LNCaP clone FGC (cell line): Measurements from ENCODE around the gene PCYT2.

Experiments used
- DNase-seq: peaks from one replicate; pipeline ENCODE4 v3.0.0-alpha.2; 2011; ENCODE audit warnings: low read depth
- H3K4me3 ChIP-seq: 2 replicates; pipeline ENCODE4 v1.5.1; 2011; ENCODE audit warnings: mild to moderate bottlenecking, low read depth, low read length, control low read depth
- TF ChIP-seq, protein P1 (sequence below): IDR thresholded peaks from 2 replicates; pipeline ENCODE4 v1.5.1; 2012; ENCODE audit warnings: mild to moderate bottlenecking; ENCODE audit not compliant: control insufficient read depth, insufficient read depth; ENCODE audit errors: extremely low read depth

PCYT2 gene

GRCh38 chr17:81859906-81860755 is 51.1 kb downstream of the PCYT2 start, which contains the start of gene P4HB:
TSS of gene P4HB (minus strand) at chr17:81860535. CDS start at chr17:81860471, 64 bp downstream.
- H3K4me3 ChIP-seq = peak within 1 kb of the TSS; percentile 98
- TF ChIP-seq, protein P1, sequence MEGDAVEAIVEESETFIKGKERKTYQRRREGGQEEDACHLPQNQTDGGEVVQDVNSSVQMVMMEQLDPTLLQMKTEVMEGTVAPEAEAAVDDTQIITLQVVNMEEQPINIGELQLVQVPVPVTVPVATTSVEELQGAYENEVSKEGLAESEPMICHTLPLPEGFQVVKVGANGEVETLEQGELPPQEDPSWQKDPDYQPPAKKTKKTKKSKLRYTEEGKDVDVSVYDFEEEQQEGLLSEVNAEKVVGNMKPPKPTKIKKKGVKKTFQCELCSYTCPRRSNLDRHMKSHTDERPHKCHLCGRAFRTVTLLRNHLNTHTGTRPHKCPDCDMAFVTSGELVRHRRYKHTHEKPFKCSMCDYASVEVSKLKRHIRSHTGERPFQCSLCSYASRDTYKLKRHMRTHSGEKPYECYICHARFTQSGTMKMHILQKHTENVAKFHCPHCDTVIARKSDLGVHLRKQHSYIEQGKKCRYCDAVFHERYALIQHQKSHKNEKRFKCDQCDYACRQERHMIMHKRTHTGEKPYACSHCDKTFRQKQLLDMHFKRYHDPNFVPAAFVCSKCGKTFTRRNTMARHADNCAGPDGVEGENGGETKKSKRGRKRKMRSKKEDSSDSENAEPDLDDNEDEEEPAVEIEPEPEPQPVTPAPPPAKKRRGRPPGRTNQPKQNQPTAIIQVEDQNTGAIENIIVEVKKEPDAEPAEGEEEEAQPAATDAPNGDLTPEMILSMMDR = no peak
- DNase-seq = no peak

- TF ChIP-seq, protein P1 = no peak
- DNase-seq = no peak
- peak overlapping the region; percentile 91 for H3K4me3 ChIP-seq
Measured at GRCh38 chr17:81858967-81859905, 52.0 kb downstream of the PCYT2 start.

DNA sequence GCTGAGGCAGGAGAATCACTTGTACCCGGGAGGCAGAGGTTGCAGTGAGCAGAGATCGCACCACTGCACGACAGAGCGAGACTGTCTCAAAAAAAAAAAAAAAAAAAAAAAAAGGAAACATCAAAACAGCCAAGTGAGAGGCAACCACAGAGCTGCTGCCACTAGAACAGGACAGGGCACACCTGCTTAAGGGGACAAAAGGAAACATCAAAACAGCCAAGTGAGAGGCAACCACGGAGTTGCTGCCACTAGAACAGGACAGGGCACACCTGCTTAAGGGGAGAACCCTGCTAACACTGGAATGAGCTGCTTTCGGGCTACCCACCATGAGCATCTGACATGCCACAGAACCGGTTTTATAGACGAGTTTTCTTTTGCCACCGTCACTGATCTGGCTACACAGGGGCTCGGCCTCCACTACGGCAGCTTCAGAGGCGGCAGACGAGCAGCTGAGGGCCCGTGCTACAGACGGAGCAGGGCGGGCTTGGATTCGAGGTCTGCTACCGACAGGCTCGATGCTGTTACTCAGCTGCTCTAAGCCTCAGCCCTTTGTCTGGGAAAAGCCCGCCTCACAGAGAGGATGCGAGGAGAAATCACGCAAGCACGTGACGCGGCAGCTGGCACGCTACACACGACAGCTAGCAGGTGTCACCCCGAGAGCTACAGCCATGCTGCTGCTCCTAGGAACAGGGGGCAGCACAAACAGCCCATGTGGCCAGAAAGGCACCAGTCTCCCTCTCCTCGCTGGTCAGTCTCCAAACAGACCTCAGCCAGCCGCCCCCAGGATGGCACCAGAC is 52.8 kb downstream of the PCYT2 start:
- DNase-seq = no peak
- TF ChIP-seq, protein P1 = no peak
- peak overlapping the region; percentile 91 for H3K4me3 ChIP-seq

DNA sequence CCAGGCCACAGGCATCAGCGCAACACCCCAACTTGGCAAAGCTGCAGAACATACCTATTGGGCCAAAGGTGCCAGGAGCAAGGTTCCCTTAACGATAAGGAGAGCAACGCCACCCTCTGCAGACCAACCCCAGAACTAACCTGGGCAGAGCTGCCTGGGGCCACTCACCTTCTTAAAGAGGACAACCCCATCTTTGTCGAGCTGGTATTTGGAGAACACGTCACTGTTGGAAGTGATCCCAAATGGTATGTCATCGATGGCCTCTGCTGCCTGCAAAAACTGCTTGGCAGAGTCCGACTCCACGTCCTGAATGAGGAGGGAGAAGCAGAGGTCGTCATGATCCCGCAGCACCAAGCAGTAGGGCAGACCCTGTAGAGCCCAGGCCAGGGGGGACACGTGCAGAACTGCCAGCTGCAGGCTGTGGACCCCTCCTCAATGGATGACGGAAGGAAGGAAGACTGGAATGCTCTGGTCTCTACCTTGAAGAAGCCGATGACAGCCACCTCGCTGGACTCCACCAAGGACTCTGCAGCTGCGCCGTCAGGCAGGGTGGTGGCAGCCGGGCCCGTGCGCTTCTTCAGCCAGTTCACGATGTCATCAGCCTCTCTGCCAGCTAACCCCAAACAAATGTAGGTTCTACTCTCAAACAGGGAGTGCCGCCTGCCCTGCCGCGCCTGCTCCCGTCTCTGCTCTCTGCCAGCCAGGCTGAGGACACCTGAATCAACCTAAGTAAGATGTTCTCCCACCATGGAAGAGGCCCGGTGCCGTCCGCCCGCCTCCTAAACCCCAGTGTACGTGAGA is 56.0 kb downstream of the PCYT2 start:
- TF ChIP-seq, protein P1 = peak; percentile 41
- DNase-seq = no peak
- no peak overlapping the region for H3K4me3 ChIP-seq

DNA sequence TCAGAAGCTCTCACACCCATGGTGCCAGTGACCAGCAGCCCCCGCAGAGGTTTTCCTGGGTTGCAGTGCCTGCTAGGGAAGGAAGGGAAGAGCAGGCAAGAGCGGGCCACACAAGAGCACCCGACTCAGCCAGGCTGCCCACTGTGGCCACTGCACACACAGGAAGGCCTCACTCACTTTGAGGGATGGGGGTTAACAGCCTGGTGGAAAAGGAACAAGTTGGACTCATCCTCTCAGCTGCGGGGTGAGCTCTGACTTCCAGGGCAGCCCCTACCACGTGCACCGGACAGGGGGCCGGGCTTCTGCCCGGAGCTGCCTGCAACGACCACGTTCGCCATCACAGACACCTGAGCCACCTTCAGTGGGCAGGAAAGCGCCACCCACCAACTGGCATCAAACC is 59.0 kb downstream of the PCYT2 start:
- TF ChIP-seq, protein P1 = no peak
- DNase-seq = no peak

More for the DNA sequence above, 59.0 kb downstream of the PCYT2 start:
- no peak overlapping the region for H3K4me3 ChIP-seq
